Suprapubic skin (tissue), 3 donors: Measurements from ENCODE around the gene ZP4.

Experiments
- POLR2A ChIP-seq, 2 donors: fragments of 450-650 bp; IDR thresholded peaks; one replicate each; pipeline ENCODE4 v1.6.1; 2017; ENCODE audit warnings: antibody characterized with exemption in 2 of 2, mild to moderate bottlenecking in 2 of 2, moderate library complexity in 2 of 2
- TF ChIP-seq, protein P1 (sequence below), 2 donors: fragments of 200-600 bp in 1 of 2; fragments of 450-650 bp in 1 of 2; sonication (generic) in 1 of 2; IDR thresholded peaks; one replicate each; pipeline ENCODE4 v1.5.1; 2016 to 2019; ENCODE audit warnings: antibody characterized with exemption in 2 of 2, mild to moderate bottlenecking in 1 of 2, moderate library complexity in 1 of 2

DNA sequence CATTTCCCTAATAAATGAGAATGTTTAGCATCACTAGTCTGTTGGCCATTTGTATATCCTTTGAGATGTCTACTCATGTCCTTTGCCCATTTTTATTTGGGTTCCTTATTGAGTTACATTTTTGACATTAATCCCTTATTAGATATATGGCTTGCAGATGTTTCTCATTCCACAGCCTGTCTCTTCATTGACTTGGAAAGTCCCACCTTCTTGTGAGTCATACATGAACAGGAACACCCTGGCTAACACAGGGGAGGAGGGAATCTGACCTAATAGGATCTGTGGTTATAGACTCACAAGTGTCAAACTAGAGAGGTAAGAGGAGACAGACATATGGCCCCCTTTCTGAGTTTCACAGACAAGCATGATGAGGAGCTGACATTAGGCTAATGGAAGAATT, 11.5 kb downstream of the ZP4 start:
- TF ChIP-seq POLR2A (IDR thresholded peaks at IDR 0.05): no peak
- TF ChIP-seq, protein P1, sequence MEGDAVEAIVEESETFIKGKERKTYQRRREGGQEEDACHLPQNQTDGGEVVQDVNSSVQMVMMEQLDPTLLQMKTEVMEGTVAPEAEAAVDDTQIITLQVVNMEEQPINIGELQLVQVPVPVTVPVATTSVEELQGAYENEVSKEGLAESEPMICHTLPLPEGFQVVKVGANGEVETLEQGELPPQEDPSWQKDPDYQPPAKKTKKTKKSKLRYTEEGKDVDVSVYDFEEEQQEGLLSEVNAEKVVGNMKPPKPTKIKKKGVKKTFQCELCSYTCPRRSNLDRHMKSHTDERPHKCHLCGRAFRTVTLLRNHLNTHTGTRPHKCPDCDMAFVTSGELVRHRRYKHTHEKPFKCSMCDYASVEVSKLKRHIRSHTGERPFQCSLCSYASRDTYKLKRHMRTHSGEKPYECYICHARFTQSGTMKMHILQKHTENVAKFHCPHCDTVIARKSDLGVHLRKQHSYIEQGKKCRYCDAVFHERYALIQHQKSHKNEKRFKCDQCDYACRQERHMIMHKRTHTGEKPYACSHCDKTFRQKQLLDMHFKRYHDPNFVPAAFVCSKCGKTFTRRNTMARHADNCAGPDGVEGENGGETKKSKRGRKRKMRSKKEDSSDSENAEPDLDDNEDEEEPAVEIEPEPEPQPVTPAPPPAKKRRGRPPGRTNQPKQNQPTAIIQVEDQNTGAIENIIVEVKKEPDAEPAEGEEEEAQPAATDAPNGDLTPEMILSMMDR (IDR thresholded peaks at IDR 0.05): no peak
